ENCODE measurements around the gene SAA1.
"Not testable (repeated sequence)": the region's sequence is repeated elsewhere in the genome, so short reads cannot be mapped to it uniquely, and the experiment has no call there.

The SAA1 gene

GRCh38 chr11:18261721-18262120 is 4.3 kb upstream of the SAA1 start:
- DNase-seq = no peak

- not testable (repeated sequence) for DNase-seq
Observed at GRCh38 chr11:18262681-18263350, 3.2 kb upstream of the SAA1 start.

GRCh38 chr11:18264035-18264434 is 2.0 kb upstream of the SAA1 start:
- DNase-seq = no peak

DNA sequence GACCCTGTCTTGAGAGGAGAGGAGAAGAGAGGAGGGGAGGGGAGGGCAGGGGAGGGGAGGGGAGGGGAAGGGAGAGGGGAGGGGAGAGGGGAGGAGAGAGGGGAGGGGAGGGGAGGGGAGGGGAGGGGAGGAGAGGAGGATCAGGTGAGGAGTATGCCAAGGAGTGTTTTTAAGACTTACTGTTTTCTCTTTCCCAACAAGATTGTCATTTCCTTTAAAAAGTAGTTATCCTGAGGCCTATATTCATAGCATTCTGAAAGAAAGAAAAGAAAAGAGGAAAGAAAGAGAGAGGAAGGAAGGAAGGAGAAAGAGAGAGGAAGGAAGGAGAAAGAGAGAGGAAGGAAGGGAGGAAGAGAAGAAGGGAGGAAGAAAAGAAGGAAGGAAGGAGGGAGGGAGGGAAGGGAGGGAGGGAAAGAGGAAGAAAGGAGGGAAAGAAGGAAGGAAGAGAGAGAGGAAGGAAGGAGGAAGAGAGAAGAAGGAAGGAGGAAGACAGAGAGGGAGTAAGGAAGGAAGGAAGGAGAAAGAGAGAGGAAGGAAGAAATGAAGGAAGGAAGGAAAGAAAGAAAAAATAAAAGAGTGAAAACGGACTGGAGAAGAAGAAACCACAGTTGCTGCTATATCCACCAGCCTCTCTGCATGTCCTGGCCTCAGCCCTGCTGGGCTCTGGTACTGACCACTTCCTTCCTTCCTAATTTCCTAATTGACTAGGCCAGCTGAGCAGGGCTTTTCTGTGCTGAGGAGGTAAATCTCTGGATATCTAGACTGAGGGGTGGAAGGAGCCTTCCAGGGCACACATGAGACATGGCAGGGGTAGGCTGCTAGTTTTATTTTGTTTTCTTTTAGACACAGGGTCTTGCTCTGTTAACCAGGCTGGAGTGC is 1.1 kb upstream of the SAA1 start:
- DNase-seq = no peak

DNA sequence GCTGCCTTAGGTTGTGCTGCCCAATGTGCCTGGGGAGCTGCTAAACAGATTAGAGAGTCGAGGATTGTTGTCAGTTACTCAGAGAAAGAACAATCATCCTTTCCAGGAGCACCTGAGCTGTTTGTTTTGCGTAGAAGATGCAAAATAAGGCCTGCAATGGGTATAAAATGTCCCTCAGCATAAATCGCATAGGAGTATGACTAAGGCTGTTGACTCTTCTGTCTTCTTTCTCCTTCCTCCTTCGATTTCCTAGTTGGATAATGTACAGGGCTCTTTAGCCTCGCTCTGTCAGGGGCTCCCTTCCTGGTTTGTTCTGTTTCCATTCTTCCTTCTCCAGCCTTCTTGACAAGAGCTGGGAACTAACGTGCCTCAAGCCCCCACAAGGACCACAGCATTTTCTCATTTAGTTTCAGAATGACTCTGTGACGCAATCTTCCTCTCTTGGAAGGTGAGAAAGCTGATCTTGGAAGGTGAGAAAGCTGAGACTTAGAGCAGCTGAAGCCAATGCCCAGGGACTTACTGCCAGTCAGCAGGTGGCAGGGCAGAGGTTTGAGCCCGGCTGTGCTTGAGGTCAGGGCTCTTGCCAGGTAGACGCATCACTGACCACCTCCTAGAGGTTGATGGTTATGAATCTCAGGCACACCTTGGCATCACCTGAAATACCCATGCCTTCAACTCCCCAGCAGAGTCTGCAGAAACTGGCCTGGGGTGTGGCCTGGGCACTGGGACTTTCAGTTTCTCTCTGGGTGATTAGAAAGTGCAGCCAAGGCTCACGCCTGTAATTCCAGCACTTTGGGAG is 1.5 kb downstream of the SAA1 start:
- not testable (repeated sequence) for DNase-seq

GRCh38 chr11:18269252-18269651 is 3.2 kb downstream of the SAA1 start:
- DNase-seq = not testable (repeated sequence)

DNA sequence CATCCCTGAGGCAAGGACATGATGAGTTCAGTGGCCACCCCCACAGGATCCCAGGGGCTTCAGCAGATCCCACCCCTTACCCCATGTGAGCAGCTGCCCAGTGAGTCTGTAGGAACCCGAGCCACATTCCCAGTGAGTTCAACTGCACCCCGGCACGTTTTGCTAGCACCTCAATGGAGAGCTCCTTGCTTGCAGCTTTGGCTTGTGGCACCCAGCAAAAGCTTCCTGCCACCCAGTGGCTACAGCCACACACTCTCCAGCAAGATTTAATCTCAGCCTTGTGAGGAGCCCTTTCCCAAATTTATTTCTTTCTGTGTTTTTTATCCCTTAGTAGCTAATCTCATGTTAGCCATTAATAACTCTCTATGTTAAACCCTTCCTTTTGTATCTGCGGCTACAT is 4.0 kb downstream of the SAA1 start:
- no peak for DNase-seq

DNA sequence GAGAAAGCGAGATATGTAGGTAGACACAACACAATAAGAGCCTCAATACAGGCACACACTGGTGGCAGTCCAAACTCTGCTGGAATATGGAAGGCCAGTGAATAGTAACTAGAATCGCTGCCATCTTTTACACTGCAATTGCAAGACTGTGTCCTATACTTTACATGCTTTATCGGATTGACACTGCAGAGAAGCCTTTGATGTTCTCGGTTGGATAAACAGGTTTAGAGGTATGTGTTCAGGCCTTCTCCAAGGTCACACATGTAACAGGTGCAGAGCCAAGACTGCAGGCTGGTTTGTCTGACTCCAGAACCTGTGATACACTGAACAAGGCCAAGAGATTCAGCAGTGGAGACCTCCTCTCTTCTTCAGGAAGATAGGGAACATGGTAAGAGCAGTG is 5.1 kb downstream of the SAA1 start:
- DNase-seq = no peak

GRCh38 chr11:18277565-18278271 is 11.7 kb downstream of the SAA1 start:
- no peak for DNase-seq

DNA sequence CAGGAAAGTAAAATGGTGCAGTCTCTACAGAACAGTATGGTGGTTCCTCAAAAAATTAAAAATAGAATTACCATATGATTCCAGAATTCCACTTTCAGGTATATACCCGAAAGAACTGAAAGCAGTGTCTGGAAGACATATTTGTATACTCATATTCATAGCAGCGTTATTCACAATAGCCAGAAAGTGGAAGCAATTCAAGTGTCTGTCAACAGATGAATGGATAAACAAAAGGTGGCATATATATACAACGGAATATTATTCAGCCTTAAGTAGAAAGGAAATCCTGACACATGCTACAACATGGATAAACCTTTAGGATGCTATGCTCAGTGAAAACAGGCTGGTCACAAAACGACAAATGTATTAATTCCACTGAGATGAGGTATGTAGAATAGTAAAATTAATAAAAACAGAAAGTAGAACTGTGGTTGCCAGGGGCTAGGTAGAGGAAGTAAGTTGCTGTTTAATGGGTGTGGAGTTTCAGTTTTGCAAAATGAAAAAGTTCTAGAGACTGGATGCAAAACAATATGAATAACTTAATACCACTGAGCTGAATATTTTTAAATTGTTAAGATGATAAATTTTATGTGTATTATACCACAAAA is 14.5 kb downstream of the SAA1 start:
- no peak for DNase-seq

DNA sequence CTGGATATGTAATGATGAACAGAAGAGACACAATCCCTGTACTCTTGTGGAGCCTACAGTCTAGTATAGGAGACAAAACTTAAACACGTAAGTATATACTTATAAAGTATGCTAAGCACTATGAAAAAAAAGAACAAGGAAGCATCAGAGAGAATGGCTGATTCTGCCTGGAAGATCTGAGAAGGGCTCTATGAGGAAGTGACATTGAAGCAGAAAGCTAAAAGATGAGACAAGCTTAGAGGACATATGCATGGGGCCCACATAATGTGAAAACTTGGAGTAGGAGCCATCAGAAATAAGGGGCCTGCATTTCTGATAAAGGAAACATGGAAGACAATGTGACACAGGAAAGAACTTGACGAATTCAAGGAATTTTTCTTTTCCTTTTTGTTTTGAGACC is 16.6 kb downstream of the SAA1 start:
- no peak for DNase-seq

DNA sequence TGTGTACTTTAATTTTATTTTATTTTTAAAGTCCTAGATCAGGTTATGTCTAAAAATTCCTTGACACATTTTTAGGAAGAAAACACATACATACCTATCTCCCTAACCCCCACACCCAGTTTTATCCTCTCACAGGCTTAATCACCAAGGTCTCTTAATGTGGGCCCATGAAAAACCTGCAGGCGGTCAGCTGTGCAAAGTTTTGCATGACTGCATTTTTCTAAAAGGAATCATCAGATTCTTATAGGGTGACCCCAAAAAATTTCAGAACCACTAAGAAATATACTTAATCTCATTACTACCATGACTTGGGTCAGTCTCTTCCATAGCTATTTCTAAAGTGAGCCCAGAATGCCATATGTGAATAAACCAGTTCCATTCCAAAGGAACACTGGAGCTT is 19.8 kb downstream of the SAA1 start:
- no peak for DNase-seq

- no peak for DNase-seq
Observed at GRCh38 chr11:18288911-18289310, 22.8 kb downstream of the SAA1 start.

DNA sequence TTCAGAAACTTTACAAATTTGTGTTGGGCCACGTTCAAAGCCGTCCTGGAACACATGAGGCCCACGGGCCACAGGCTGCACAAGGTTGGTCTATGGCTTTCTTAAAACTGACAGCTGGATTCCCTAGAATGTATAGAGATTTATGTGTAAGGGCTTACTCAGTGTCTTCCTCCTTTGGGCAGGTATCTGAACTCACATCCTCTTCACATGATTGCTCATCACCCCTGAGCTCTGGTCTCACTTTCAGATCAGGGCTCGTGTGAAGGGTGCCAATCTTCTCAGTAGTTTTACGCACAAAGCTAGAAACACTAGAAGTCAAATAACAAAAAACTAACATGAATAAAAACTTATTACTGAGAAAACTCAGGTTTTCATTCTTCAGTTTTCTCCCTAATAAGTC is 28.8 kb downstream of the SAA1 start:
- DNase-seq = no peak

GRCh38 chr11:18295316-18295715 is 29.3 kb downstream of the SAA1 start:
- no peak for DNase-seq

DNA sequence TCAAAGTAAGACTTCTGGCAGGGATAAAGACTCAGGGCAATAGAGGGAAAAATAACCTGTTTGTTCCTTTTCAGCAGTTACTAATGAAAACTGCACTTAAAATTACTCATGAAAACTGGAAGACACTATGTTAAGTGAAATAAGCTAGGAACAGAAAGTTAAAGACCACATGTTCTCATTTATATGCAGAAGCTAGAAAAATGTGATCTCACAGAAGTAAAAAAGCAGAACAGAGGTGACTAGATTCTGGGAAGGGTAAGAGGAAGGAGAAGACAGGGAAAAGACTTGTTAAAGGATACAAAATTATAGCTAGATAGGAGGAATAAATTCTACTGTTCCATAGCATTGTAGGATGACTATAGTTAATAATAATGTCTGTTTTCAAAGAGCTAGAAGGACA is 33.7 kb downstream of the SAA1 start:
- DNase-seq = no peak

DNA sequence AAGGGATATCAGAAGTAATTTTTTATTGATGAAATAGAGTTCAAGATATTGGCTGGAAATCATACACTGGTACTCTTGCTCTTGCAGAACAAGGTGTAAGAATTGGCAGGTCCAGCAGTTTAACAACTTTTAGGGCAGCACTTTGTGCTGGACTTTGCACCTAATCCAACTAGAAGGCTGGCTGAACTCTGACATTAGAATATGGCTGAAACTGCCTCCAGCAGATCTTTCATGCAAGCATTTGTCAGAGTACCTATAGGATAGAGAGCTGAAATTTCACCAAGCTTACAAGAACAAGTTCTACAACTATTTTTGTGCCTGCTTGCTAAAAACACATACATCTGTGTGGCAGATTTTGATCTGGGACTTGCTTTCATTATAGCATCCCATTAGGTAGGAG is 38.7 kb downstream of the SAA1 start:
- DNase-seq = no peak

- DNase-seq = no peak
Observed at GRCh38 chr11:18307461-18308139, 41.5 kb downstream of the SAA1 start.

- no peak for DNase-seq
Observed at GRCh38 chr11:18308242-18308641, 42.2 kb downstream of the SAA1 start.

- DNase-seq = no peak
Observed at GRCh38 chr11:18309691-18310090, 43.6 kb downstream of the SAA1 start.

GRCh38 chr11:18310800-18311340 is 44.8 kb downstream of the SAA1 start:
- no peak for DNase-seq

DNA sequence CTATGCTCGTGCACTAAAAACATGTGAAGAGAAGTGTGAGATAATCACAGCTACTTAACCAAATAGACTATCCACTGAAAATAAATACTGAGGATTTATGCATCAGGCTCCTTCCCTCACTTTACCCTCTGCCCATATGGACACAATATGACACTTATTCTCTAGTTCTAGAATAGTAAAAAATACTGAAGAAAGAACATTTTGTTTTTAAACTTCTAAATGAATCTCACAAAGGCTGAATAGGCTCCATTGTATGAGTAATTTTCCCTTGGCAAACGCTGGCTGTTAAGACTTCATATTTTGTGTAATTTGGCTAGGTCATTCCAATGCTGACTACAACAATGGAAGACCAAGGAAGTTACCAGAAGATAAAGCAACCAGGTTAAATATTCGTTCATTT is 45.9 kb downstream of the SAA1 start:
- DNase-seq = no peak
